Fibroblast of the aortic adventitia (primary cell): ENCODE data around the gene NBAS. TPM values are rescaled to one million over a fixed set of nuclear protein-coding genes. Genes with fewer than 3 reads are reported as not detected.

Source experiments
- DNase-seq: peaks from one replicate; pipeline ENCODE4 v3.0.0-alpha.2; 2010; ENCODE audit warnings: low read depth
- H3K4me3 ChIP-seq: 2 replicates; pipeline ENCODE4 v1.5.1; 2011; ENCODE audit warnings: low read depth, mild to moderate bottlenecking, control low read depth, low read length, moderate library complexity
- CTCF ChIP-seq: IDR thresholded peaks from 2 replicates; pipeline ENCODE4 v1.5.1; 2011; ENCODE audit warnings: mild to moderate bottlenecking, low read length, control low read depth, inconsistent platforms; ENCODE audit not compliant: insufficient read depth
- total RNA-seq: library from RNA; depleted of rRNA; stranded (reverse); fragments of >200 nt; gene quantifications from 2 replicates; pipeline ENCODE4 v1.2.3, GENCODE V29; 2012; ENCODE audit warnings: low replicate concordance

Gene NBAS
- total RNA-seq = 76.0 and 83.2 TPM in 2 replicates

GRCh38 chr2:15560988-15561573 lies at the start of gene NBAS:
NBAS (minus strand) TSS chr2:15561334; CDS start chr2:15561304, 30 bp downstream.
- peak within 1 kb of the TSS; percentile 93 for H3K4me3 ChIP-seq
- no peak for TF ChIP-seq CTCF
- DNase-seq = peak; percentile 86

GRCh38 chr2:15610430-15610952 lies 49.4 kb upstream of the NBAS start:
- DNase-seq = no peak
- H3K4me3 ChIP-seq = no peak overlapping the region
- no peak for TF ChIP-seq CTCF

GRCh38 chr2:15609341-15610042 lies 48.4 kb upstream of the NBAS start:
- no peak for DNase-seq
- no peak for TF ChIP-seq CTCF

GRCh38 chr2:15608392-15608761 lies 47.2 kb upstream of the NBAS start:
- no peak overlapping the region for H3K4me3 ChIP-seq
- TF ChIP-seq CTCF = no peak
- no peak for DNase-seq

More at GRCh38 chr2:15609341-15610042, 48.4 kb upstream of the NBAS start:
- H3K4me3 ChIP-seq = no peak overlapping the region

GRCh38 chr2:15607709-15608391 lies 46.7 kb upstream of the NBAS start:
- no peak overlapping the region for H3K4me3 ChIP-seq
- no peak for TF ChIP-seq CTCF
- DNase-seq = no peak

- no peak overlapping the region for H3K4me3 ChIP-seq
- no peak for DNase-seq
- TF ChIP-seq CTCF = no peak
These were observed 45.6 kb upstream of the NBAS start for GRCh38 chr2:15606481-15607441.
